ENCODE results near the gene PSMB11.

Gene PSMB11

DNA sequence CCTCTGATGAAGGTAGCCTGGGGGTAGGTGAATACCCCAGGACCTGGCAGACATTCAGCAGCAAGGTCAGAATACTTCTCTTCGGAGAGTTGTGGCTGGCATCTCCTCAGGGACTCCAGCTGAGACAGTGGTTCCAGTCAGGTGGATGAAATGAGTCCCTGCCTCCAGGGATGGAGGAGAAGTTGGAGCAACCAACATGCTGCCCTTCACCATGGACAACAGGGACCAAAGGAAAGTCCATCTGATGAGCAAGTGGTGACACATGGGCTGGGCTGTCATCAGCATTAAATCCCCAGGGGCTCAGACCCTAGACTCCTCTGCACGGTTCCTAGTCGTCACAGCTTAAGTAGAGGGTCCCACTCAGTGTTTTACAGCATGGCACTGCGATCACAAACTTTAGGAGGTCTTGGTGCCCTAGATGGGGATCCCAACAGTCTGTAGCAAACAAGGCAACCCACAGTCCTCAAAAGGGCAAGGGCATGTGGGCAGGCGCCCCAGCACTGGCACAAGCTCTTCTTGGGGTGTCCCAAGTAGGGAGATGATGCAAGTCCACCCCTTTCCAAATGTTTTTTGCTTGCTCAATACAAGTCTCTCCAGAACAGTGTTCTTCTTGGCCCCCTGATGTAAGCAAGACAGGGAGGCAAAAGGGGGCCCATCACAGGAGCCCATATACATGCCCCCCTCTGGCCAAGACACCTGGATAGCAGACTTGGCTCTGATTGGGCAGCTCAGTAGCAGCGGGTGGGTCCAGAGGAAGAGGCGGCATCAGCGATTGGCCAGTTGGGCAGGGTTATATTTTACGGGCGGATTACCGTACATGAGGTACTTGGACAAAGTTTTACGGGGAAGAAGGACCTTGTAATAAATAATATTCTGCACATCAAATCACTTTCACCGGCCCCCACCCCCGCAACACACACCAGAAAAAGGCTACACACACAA, 26.1 kb downstream of the PSMB11 start:
- Histone ChIP-seq H4K20me1 (peaks cover 57 to 76% (median 65%) of the 10 kb centered on the region in 11 experiments), H3K4me1 (peaks cover 33 to 58% (median 46%) of the 10 kb centered on the region in 10 experiments), H3K4me2 (peak overlapping the region; percentile 32 to 97 (median 89); a peak in 20 of 22 replicates), H3K27ac (0 out of 22 replicates have a peak overlapping the region, but pooled peaks of 1 of the 11 experiments have one; percentile 11), H3K9ac (peak overlapping the region in 10 of 11 experiments; percentile 21 to 52 (median 46); a peak in 17 of 22 replicates), H3K4me3 (peak overlapping the region in 4 of 10 experiments; percentile 17 to 42 (median 28); a peak in 5 of 20 replicates), H3K36me3 (peaks cover 64 to 80% (median 73%) of the 10 kb centered on the region in 11 experiments), H3K9me3 (replicated peaks in 1 of 11) (no peaks in the 10 kb centered on the region), H3K27me3 (no peaks in the 10 kb centered on the region)
- TF ChIP-seq Cebpa-rat (IDR thresholded peaks at IDR 0.05): no peak

GRCh38 chr14:23068789-23069412, 26.9 kb downstream of the PSMB11 start:
- Histone ChIP-seq H3K36me3 (peaks cover 64 to 80% (median 73%) of the 10 kb centered on the region in 11 experiments), H3K9me3 (replicated peaks in 1 of 11) (no peaks in the 10 kb centered on the region), H4K20me1 (peaks cover 50 to 68% (median 59%) of the 10 kb centered on the region in 11 experiments), H3K4me3 (peak overlapping the region in 4 of 10 experiments; percentile 17 to 42 (median 28); a peak in 5 of 20 replicates), H3K9ac (peak overlapping the region in 10 of 11 experiments; percentile 21 to 62 (median 50); a peak in 14 of 22 replicates), H3K4me2 (peak overlapping the region; percentile 72 to 97 (median 93); a peak in 21 of 22 replicates), H3K27ac (peak overlapping the region in 4 of 11 experiments; percentile 11 to 23 (median 18); a peak in 3 of 22 replicates), H3K27me3 (no peaks in the 10 kb centered on the region), H3K4me1 (peaks cover 33 to 60% (median 48%) of the 10 kb centered on the region in 10 experiments)
- TF ChIP-seq Cebpa-rat (IDR thresholded peaks at IDR 0.05): no peak

GRCh38 chr14:23069413-23069806, 27.4 kb downstream of the PSMB11 start:
- no peak for TF ChIP-seq Cebpa-rat (IDR thresholded peaks at IDR 0.05)
- Histone ChIP-seq H3K9me3 (replicated peaks in 1 of 11) (no peaks in the 10 kb centered on the region), H3K9ac (peak overlapping the region in 10 of 11 experiments; percentile 32 to 63 (median 54); a peak in 16 of 22 replicates), H3K27ac (peak overlapping the region in 7 of 11 experiments; percentile 17 to 40 (median 23); a peak in 6 of 22 replicates), H4K20me1 (peaks cover 44 to 63% (median 53%) of the 10 kb centered on the region in 11 experiments), H3K4me3 (peak overlapping the region in 4 of 10 experiments; percentile 2 to 92 (median 52); a peak in 6 of 20 replicates), H3K4me1 (peaks cover 33 to 60% (median 48%) of the 10 kb centered on the region in 10 experiments), H3K36me3 (peaks cover 64 to 80% (median 73%) of the 10 kb centered on the region in 11 experiments), H3K4me2 (peak overlapping the region; percentile 72 to 97 (median 93); a peak in 20 of 22 replicates), H3K27me3 (no peaks in the 10 kb centered on the region)

GRCh38 chr14:23070262-23071129, 28.5 kb downstream of the PSMB11 start:
- Histone ChIP-seq H4K20me1 (peaks cover 34 to 54% (median 44%) of the 10 kb centered on the region in 11 experiments), H3K27ac (peak overlapping the region; percentile 78 to 96 (median 91)), H3K9ac (peak overlapping the region; percentile 87 to 96 (median 92)), H3K4me2 (peak overlapping the region; percentile 89 to 98 (median 95)), H3K9me3 (replicated peaks in 1 of 11) (no peaks in the 10 kb centered on the region), H3K27me3 (no peaks in the 10 kb centered on the region), H3K36me3 (peaks cover 64 to 80% (median 73%) of the 10 kb centered on the region in 11 experiments), H3K4me3 (peak overlapping the region; percentile 75 to 96 (median 84)), H3K4me1 (peaks cover 33 to 60% (median 48%) of the 10 kb centered on the region in 10 experiments)
- TF ChIP-seq Cebpa-rat (IDR thresholded peaks at IDR 0.05): no peak

- Histone ChIP-seq H4K20me1 (peaks cover 28 to 53% (median 40%) of the 10 kb centered on the region in 11 experiments), H3K9ac (peak overlapping the region; percentile 87 to 96 (median 92)), H3K4me3 (peak overlapping the region; percentile 75 to 96 (median 84)), H3K4me1 (peaks cover 33 to 57% (median 46%) of the 10 kb centered on the region in 10 experiments), H3K27ac (peak overlapping the region; percentile 78 to 96 (median 91)), H3K4me2 (peak overlapping the region; percentile 89 to 98 (median 95)), H3K27me3 (no peaks in the 10 kb centered on the region), H3K9me3 (replicated peaks in 1 of 11) (no peaks in the 10 kb centered on the region), H3K36me3 (peaks cover 64 to 80% (median 73%) of the 10 kb centered on the region in 11 experiments)
- no peak for TF ChIP-seq Cebpa-rat (IDR thresholded peaks at IDR 0.05)
These were observed 29.4 kb downstream of the PSMB11 start for GRCh38 chr14:23071244-23071920.

- Histone ChIP-seq H3K9me3 (replicated peaks in 1 of 11) (no peaks in the 10 kb centered on the region), H3K36me3 (peaks cover 64 to 80% (median 73%) of the 10 kb centered on the region in 11 experiments), H3K9ac (peak overlapping the region; percentile 87 to 96 (median 92)), H4K20me1 (peaks cover 24 to 53% (median 33%) of the 10 kb centered on the region in 11 experiments), H3K4me1 (peaks cover 33 to 58% (median 43%) of the 10 kb centered on the region in 10 experiments), H3K27ac (peak overlapping the region; percentile 21 to 96 (median 91); a peak in 19 of 22 replicates), H3K27me3 (no peaks in the 10 kb centered on the region), H3K4me2 (peak overlapping the region; percentile 89 to 98 (median 95)), H3K4me3 (peak overlapping the region; percentile 75 to 96 (median 84))
- no peak for TF ChIP-seq Cebpa-rat (IDR thresholded peaks at IDR 0.05)
These were observed 30.0 kb downstream of the PSMB11 start for GRCh38 chr14:23071921-23072539.

GRCh38 chr14:23074906-23075305, 32.9 kb downstream of the PSMB11 start:
- Histone ChIP-seq H3K9me3 (replicated peaks in 1 of 11) (no peaks in the 10 kb centered on the region), H3K9ac (no peak overlapping the region; a peak in 1 of 22 replicates), H3K4me3 (no peak overlapping the region), H3K36me3 (peaks cover 75 to 83% (median 81%) of the 10 kb centered on the region in 11 experiments), H3K4me2 (no peak overlapping the region), H4K20me1 (peaks cover 0 to 53% (median 29%) of the 10 kb centered on the region in 11 experiments; a peak in 17 of 22 replicates), H3K4me1 (peaks cover 16 to 63% (median 39%) of the 10 kb centered on the region in 10 experiments), H3K27ac (no peak overlapping the region), H3K27me3 (no peaks in the 10 kb centered on the region)
- TF ChIP-seq Cebpa-rat (IDR thresholded peaks at IDR 0.05): no peak
